Measurements from ENCODE around the gene PPT1.

- TF ChIP-seq CTCF (IDR thresholded peaks at IDR 0.05) (no peak), POLR2A (IDR thresholded peaks at IDR 0.05) (no peak), POLR2AphosphoS5 (IDR thresholded peaks at IDR 0.05; ENCODE audit: insufficient read depth in 1 of 2, low read depth in 1 of 2) (no peak)
Measured at GRCh38 chr1:40141878-40142535, 45.0 kb upstream of the PPT1 start.

Data from vagina (tissue), 2 donors.